SU-DHL-6 (cell line): ENCODE results near the gene IKBKE.

Experiments used
- CTCF ChIP-seq: fragments of 200-600 bp; sonication (generic); IDR thresholded peaks from one replicate; pipeline ENCODE4 v1.5.1; 2017; ENCODE audit warnings: antibody characterized with exemption, mild to moderate bottlenecking, low read length, moderate library complexity; ENCODE audit not compliant: insufficient read depth, poor library complexity, severe bottlenecking
- EZH2phosphoT487 ChIP-seq: fragments of 200-600 bp; sonication (generic), shearing (Covaris generic); conservative IDR thresholded peaks from 2 replicates; pipeline ENCODE4 v1.6.1; 2018; ENCODE audit warnings: mild to moderate bottlenecking, antibody characterized with exemption, low read length, moderate library complexity, mixed read lengths

GRCh38 chr1:206501881-206502280 lies 31.6 kb downstream of the IKBKE start:
- no peak for TF ChIP-seq CTCF
- TF ChIP-seq EZH2phosphoT487 = no peak
